Upper lobe of left lung (tissue), 4 donors: ENCODE measurements around the gene PTPRN2.

ENCODE experiments used
- CTCF ChIP-seq, 6 experiments: fragments of 450-650 bp in 4 of 6; fragments of 200-600 bp in 2 of 6; sonication (generic) in 2 of 6; IDR thresholded peaks; one replicate each; pipeline ENCODE4 v1.5.1; 2016 to 2019; ENCODE audit warnings: antibody characterized with exemption in 6 of 6
- POLR2AphosphoS5 ChIP-seq, 2 donors: sonication (generic); formaldehyde crosslinking; IDR thresholded peaks; one replicate each; pipeline ENCODE4 v1.5.1; 2017; ENCODE audit warnings: antibody characterized with exemption in 2 of 2

- TF ChIP-seq POLR2AphosphoS5 (IDR thresholded peaks at IDR 0.05) (no peak), CTCF (IDR thresholded peaks at IDR 0.05) (no peak)
These were observed 112.5 kb downstream of the PTPRN2 start for GRCh38 chr7:158475036-158475678.
